Measurements from ENCODE around the gene AZIN2.

DNA sequence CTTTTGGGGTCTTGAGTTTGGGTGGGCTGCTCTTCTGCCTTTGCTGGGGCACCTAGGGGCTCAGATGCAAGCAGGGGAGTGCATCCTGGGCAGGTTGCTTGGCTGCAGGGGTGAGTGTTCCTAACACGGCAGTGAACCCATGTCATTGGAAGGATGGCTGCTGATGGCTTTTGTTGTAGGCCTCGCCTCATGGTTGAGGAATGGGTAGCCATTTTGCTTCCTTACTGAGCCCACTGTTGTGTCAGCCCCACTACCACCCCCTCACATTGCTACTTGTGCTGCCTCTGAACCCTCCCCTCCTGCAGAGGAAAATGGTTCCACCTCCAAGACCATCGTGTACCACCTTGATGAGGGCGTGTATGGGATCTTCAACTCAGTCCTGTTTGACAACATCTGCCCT is 16.8 kb downstream of the AZIN2 start:
- TF ChIP-seq, protein P1, sequence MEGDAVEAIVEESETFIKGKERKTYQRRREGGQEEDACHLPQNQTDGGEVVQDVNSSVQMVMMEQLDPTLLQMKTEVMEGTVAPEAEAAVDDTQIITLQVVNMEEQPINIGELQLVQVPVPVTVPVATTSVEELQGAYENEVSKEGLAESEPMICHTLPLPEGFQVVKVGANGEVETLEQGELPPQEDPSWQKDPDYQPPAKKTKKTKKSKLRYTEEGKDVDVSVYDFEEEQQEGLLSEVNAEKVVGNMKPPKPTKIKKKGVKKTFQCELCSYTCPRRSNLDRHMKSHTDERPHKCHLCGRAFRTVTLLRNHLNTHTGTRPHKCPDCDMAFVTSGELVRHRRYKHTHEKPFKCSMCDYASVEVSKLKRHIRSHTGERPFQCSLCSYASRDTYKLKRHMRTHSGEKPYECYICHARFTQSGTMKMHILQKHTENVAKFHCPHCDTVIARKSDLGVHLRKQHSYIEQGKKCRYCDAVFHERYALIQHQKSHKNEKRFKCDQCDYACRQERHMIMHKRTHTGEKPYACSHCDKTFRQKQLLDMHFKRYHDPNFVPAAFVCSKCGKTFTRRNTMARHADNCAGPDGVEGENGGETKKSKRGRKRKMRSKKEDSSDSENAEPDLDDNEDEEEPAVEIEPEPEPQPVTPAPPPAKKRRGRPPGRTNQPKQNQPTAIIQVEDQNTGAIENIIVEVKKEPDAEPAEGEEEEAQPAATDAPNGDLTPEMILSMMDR (IDR thresholded peaks at IDR 0.05): no peak
- TF ChIP-seq POLR2A (IDR thresholded peaks at IDR 0.05): no peak
